HEK293 (cell line): ENCODE data around the gene PFDN1.

Experiments used
- CTCF ChIA-PET: fragments of 350-600 bp; formaldehyde crosslinking; extraction: SDS; loops from one replicate; lab custom pipeline; 2021; ENCODE audit warnings: antibody characterized with exemption; lab: Yijun Ruan, JAX
- POLR2A ChIA-PET: fragments of 300-600 bp; formaldehyde crosslinking; extraction: SDS; loops from one replicate; lab custom pipeline; 2020; ENCODE audit warnings: antibody characterized with exemption, inconsistent platforms; lab: Yijun Ruan, JAX
- H3K27ac ChIP-seq: fragments of 200-500 bp; sonication (Bioruptor generic); 2 replicates; pipeline ENCODE4 v1.5.1; 2014; ENCODE audit warnings: low read depth, low read length, control low read depth, inconsistent platforms; ENCODE audit errors: extremely low read depth
- H3K36me3 ChIP-seq, 2 experiments: fragments of 200-500 bp in 1 of 2; sonication (Bioruptor generic) in 1 of 2; 1 replicate in 1 of 2; 2 replicates in 1 of 2; pipeline ENCODE4 v1.5.1; 2014 to 2017; ENCODE audit warnings: inconsistent platforms in 2 of 2, low read length in 2 of 2; ENCODE audit not compliant: control insufficient read depth in 2 of 2, insufficient read depth in 1 of 2
- H3K4me1 ChIP-seq: fragments of 200-500 bp; sonication (Bioruptor generic); 2 replicates; pipeline ENCODE4 v1.5.1; 2014; ENCODE audit warnings: mild to moderate bottlenecking, low read length, inconsistent platforms; ENCODE audit not compliant: control insufficient read depth, insufficient read depth
- H3K4me3 ChIP-seq: 2 replicates; pipeline ENCODE4 v1.5.1; 2011; ENCODE audit warnings: low read depth, mild to moderate bottlenecking, control low read depth, low read length, moderate library complexity
- H3K9me3 ChIP-seq: fragments of 200-500 bp; sonication (Bioruptor generic); 2 replicates; pipeline ENCODE4 v1.5.1; 2014; ENCODE audit warnings: low read depth, low read length, inconsistent platforms; ENCODE audit not compliant: control insufficient read depth, insufficient read depth
- FEZF1 ChIP-seq: fragments of 450-650 bp; formaldehyde crosslinking; IDR thresholded peaks from 2 replicates; pipeline ENCODE4 v1.5.1; 2016; ENCODE audit warnings: missing biosample characterization, missing genetic modification characterization
- HIC1 ChIP-seq: fragments of 450-650 bp; formaldehyde crosslinking; IDR thresholded peaks from 2 replicates; pipeline ENCODE4 v1.5.1; 2016; ENCODE audit warnings: missing biosample characterization, missing genetic modification characterization
- HOXC10 ChIP-seq: sonication (generic); formaldehyde crosslinking; IDR thresholded peaks from 2 replicates; pipeline ENCODE4 v1.8.1; 2023; ENCODE audit warnings: mild to moderate bottlenecking, missing genetic modification reagents
- KLF8 ChIP-seq: fragments of 450-650 bp; formaldehyde crosslinking; IDR thresholded peaks from 2 replicates; pipeline ENCODE4 v1.5.1; 2016; ENCODE audit warnings: missing biosample characterization, missing genetic modification characterization
- OSR2 ChIP-seq: fragments of 450-650 bp; formaldehyde crosslinking; IDR thresholded peaks from 2 replicates; pipeline ENCODE4 v1.5.1; 2016; ENCODE audit warnings: missing biosample characterization, missing genetic modification characterization
- PRDM1 ChIP-seq: fragments of 450-650 bp; formaldehyde crosslinking; IDR thresholded peaks from 2 replicates; pipeline ENCODE4; 2016; ENCODE audit warnings: missing biosample characterization, missing genetic modification characterization
- PRDM4 ChIP-seq: fragments of 450-650 bp; formaldehyde crosslinking; IDR thresholded peaks from 2 replicates; pipeline ENCODE4 v1.5.1; 2017; ENCODE audit warnings: missing biosample characterization, missing genetic modification characterization
- PRDM6 ChIP-seq: fragments of 450-650 bp; formaldehyde crosslinking; IDR thresholded peaks from 2 replicates; pipeline ENCODE4 v1.5.1; 2017; ENCODE audit warnings: missing biosample characterization, missing genetic modification characterization
- SCRT2 ChIP-seq: fragments of 450-650 bp; formaldehyde crosslinking; IDR thresholded peaks from 2 replicates; pipeline ENCODE4 v1.5.1; 2016; ENCODE audit warnings: missing biosample characterization, missing genetic modification characterization
- TRIM28 ChIP-seq: IDR thresholded peaks from 2 replicates; pipeline ENCODE4 v1.6.1; 2011; ENCODE audit warnings: low read length, control low read depth, borderline replicate concordance
- WT1 ChIP-seq: fragments of 450-650 bp; formaldehyde crosslinking; IDR thresholded peaks from 2 replicates; pipeline ENCODE4 v1.5.1; 2016; ENCODE audit warnings: missing biosample characterization, missing genetic modification characterization
- ZBTB48 ChIP-seq: fragments of 450-650 bp; formaldehyde crosslinking; IDR thresholded peaks from 2 replicates; pipeline ENCODE4 v1.5.1; 2016; ENCODE audit warnings: missing biosample characterization, missing genetic modification characterization
- ZFP3 ChIP-seq: fragments of 450-650 bp; formaldehyde crosslinking; IDR thresholded peaks from 2 replicates; pipeline ENCODE4 v1.5.1; 2016; ENCODE audit warnings: low read depth, missing biosample characterization, missing genetic modification characterization
- ZIC2 ChIP-seq: fragments of 450-650 bp; formaldehyde crosslinking; IDR thresholded peaks from 2 replicates; pipeline ENCODE4 v1.5.1; 2016; ENCODE audit warnings: missing biosample characterization, missing genetic modification characterization
- ZNF214 ChIP-seq: fragments of 450-650 bp; formaldehyde crosslinking; IDR thresholded peaks from 2 replicates; pipeline ENCODE4 v1.5.1; 2017; ENCODE audit warnings: missing biosample characterization, mild to moderate bottlenecking, missing genetic modification characterization, borderline replicate concordance
- ZNF26 ChIP-seq: fragments of 450-650 bp; formaldehyde crosslinking; IDR thresholded peaks from 2 replicates; pipeline ENCODE4 v1.5.1; 2016; ENCODE audit warnings: missing biosample characterization, missing genetic modification characterization
- ZNF311 ChIP-seq: fragments of 450-650 bp; formaldehyde crosslinking; IDR thresholded peaks from 2 replicates; pipeline ENCODE4 v1.5.1; 2017; ENCODE audit warnings: missing biosample characterization, missing genetic modification characterization, borderline replicate concordance
- ZNF366 ChIP-seq: fragments of 450-650 bp; formaldehyde crosslinking; conservative IDR thresholded peaks from 2 replicates; pipeline ENCODE4 v1.5.1; 2016; ENCODE audit warnings: missing biosample characterization, missing genetic modification characterization
- ZNF37A ChIP-seq: fragments of 450-650 bp; IDR thresholded peaks from 2 replicates; pipeline ENCODE4 v1.5.1; 2018; ENCODE audit warnings: missing biosample characterization, missing genetic modification characterization
- ZNF404 ChIP-seq: fragments of 450-650 bp; formaldehyde crosslinking; IDR thresholded peaks from 2 replicates; pipeline ENCODE4 v1.5.1; 2017; ENCODE audit warnings: missing biosample characterization, missing genetic modification characterization
- ZNF510 ChIP-seq: fragments of 450-650 bp; formaldehyde crosslinking; IDR thresholded peaks from 2 replicates; pipeline ENCODE4 v1.5.1; 2018; ENCODE audit warnings: mild to moderate bottlenecking, missing genetic modification characterization, missing biosample characterization; ENCODE audit not compliant: insufficient replicate concordance
- ZNF544 ChIP-seq: fragments of 450-650 bp; formaldehyde crosslinking; IDR thresholded peaks from 2 replicates; pipeline ENCODE4 v1.5.0; 2017; ENCODE audit warnings: missing biosample characterization, missing genetic modification characterization
- ZNF549 ChIP-seq: fragments of 450-650 bp; IDR thresholded peaks from 2 replicates; pipeline ENCODE4 v1.5.1; 2018; ENCODE audit warnings: missing biosample characterization, missing genetic modification characterization, mild to moderate bottlenecking, inconsistent platforms, moderate library complexity
- ZNF560 ChIP-seq: fragments of 450-650 bp; formaldehyde crosslinking; IDR thresholded peaks from 2 replicates; pipeline ENCODE4 v1.5.1; 2017; ENCODE audit warnings: missing biosample characterization, missing genetic modification characterization, borderline replicate concordance
- ZNF701 ChIP-seq: fragments of 450-650 bp; formaldehyde crosslinking; IDR thresholded peaks from 2 replicates; pipeline ENCODE4 v1.5.1; 2016; ENCODE audit warnings: missing biosample characterization, missing genetic modification characterization
- ZNF707 ChIP-seq: fragments of 450-650 bp; formaldehyde crosslinking; IDR thresholded peaks from 2 replicates; pipeline ENCODE4 v1.5.1; 2016; ENCODE audit warnings: missing biosample characterization, missing genetic modification characterization
- ZNF776 ChIP-seq: fragments of 450-650 bp; formaldehyde crosslinking; IDR thresholded peaks from 2 replicates; pipeline ENCODE4 v1.5.0; 2017; ENCODE audit warnings: missing biosample characterization, missing genetic modification characterization, borderline replicate concordance
- ZNF830 ChIP-seq: fragments of 450-650 bp; IDR thresholded peaks from 2 replicates; pipeline ENCODE4 v1.5.0; 2018; ENCODE audit warnings: missing biosample characterization, missing genetic modification characterization, low read depth, mild to moderate bottlenecking, moderate library complexity
- ZNF837 ChIP-seq: fragments of 450-650 bp; formaldehyde crosslinking; IDR thresholded peaks from 2 replicates; pipeline ENCODE4 v1.5.1; 2016; ENCODE audit warnings: missing biosample characterization, missing genetic modification characterization
- ZSCAN30 ChIP-seq: fragments of 450-650 bp; IDR thresholded peaks from 2 replicates; pipeline ENCODE4 v1.5.1; 2018; ENCODE audit warnings: missing biosample characterization, mild to moderate bottlenecking, missing genetic modification characterization, moderate library complexity

PFDN1 gene

GRCh38 chr5:140265845-140266244, 37.1 kb downstream of the PFDN1 start:
- H3K36me3 ChIP-seq: no peaks in the 10 kb centered on the region; a peak in 1 of 3 replicates
- H3K4me1 ChIP-seq: peaks cover 16% of the 10 kb centered on the region
- no peaks in the 10 kb centered on the region for H3K9me3 ChIP-seq
- H3K4me3 ChIP-seq: no peak overlapping the region
- TF ChIP-seq SCRT2 (tag by site-specific recombination): no peak
- TF ChIP-seq ZNF214 (tag by site-specific recombination): no peak
- TF ChIP-seq ZNF37A (tag by site-specific recombination): no peak
- no peak for TF ChIP-seq ZNF776 (tag by site-specific recombination)
- no peak for TF ChIP-seq ZNF830
- no peak for TF ChIP-seq HIC1 (tag by site-specific recombination)
- peak; percentile 71 for TF ChIP-seq PRDM1
- TF ChIP-seq ZFP3 (tag by site-specific recombination): peak; percentile 77
- no peak for TF ChIP-seq KLF8 (tag by site-specific recombination)
- no peak for TF ChIP-seq ZNF549 (tag by site-specific recombination)
- TF ChIP-seq ZBTB48: no peak
- CTCF ChIA-PET: interaction anchor here (0.6 kb wide), 1 partner anchor 442 kb away, joined by 4 read pairs; no protein-coding TSS in a partner anchor
- H3K27ac ChIP-seq: no peak overlapping the region
- POLR2A ChIA-PET: interaction anchor here (1.1 kb wide), 1 partner anchor 81 kb away, joined by 3 read pairs; the partner anchor contains the start of gene HBEGF

GRCh38 chr5:140262839-140263238, 40.1 kb downstream of the PFDN1 start:
- POLR2A ChIA-PET: interaction anchor here (2.5 kb wide), 1 partner anchor 83 kb away, joined by 17 read pairs; the partner anchor contains the start of gene HBEGF
- Histone ChIP-seq H3K9me3 (no peaks in the 10 kb centered on the region), H3K27ac (no peak overlapping the region), H3K36me3 (peaks cover 0 to 12% of the 10 kb centered on the region in 2 experiments; a peak in 1 of 3 replicates), H3K4me1 (peaks cover 16% of the 10 kb centered on the region), H3K4me3 (no peak overlapping the region)
- CTCF ChIA-PET: interaction anchor here (0.6 to 4.0 kb wide), 10 partner anchors 9 to 449 kb away, joined by 3 to 25 read pairs (median 6); partner anchors contain the start of gene HBEGF
- TF ChIP-seq ZIC2 (tag by site-specific recombination) (no peak), SCRT2 (tag by site-specific recombination) (no peak), ZNF560 (tag by site-specific recombination) (no peak), ZNF707 (no peak), WT1 (tag by site-specific recombination) (0 out of 2 replicates have a peak, but pooled peaks have one; percentile 40), PRDM4 (tag by site-specific recombination) (no peak), TRIM28 (no peak), FEZF1 (peak; percentile 41; the same call in 1 of the 2 replicates), ZNF837 (tag by site-specific recombination) (no peak), ZNF311 (no peak), ZNF701 (tag by site-specific recombination) (no peak), ZNF26 (no peak), ZNF510 (tag by site-specific recombination) (no peak), PRDM6 (tag by site-specific recombination) (peak; percentile 69), ZNF366 (tag by site-specific recombination) (peak; percentile 50), ZNF544 (tag by site-specific recombination) (no peak), ZNF404 (tag by site-specific recombination) (no peak), ZSCAN30 (no peak), HOXC10 (CRISPR knock-in tag) (no peak), OSR2 (peak; percentile 71)
